OCI-LY1 (cell line): ENCODE measurements around the gene BTBD3.

Experiments
- H2AFZ ChIP-seq: fragments of 200-600 bp; sonication (generic), shearing (Covaris generic); 2 replicates; pipeline ENCODE4 v1.6.0; 2014; ENCODE audit warnings: antibody characterized with exemption, mild to moderate bottlenecking, low read length
- H3F3A ChIP-seq: fragments of 200-600 bp; sonication (generic), shearing (Covaris generic); 2 replicates; pipeline ENCODE4 v1.6.0; 2014; ENCODE audit warnings: mild to moderate bottlenecking, antibody characterized with exemption, low read length, moderate library complexity; ENCODE audit not compliant: insufficient read depth
- H3K27ac ChIP-seq: fragments of 200-600 bp; sonication (generic); 2 replicates; pipeline ENCODE4 v1.5.1; 2014; ENCODE audit warnings: low read length, mixed run types, mild to moderate bottlenecking, low read depth; ENCODE audit not compliant: poor library complexity, severe bottlenecking
- H3K27me3 ChIP-seq: fragments of 200-600 bp; sonication (generic); 2 replicates; pipeline ENCODE4 v1.6.0; 2014; ENCODE audit warnings: antibody characterized with exemption, mild to moderate bottlenecking, low read length, moderate library complexity; ENCODE audit not compliant: insufficient read depth
- H3K36me3 ChIP-seq: fragments of 200-600 bp; sonication (generic); 2 replicates; pipeline ENCODE4 v1.6.1; 2014; ENCODE audit warnings: mild to moderate bottlenecking, antibody characterized with exemption, low read length, moderate library complexity, mixed read lengths; ENCODE audit not compliant: insufficient read depth
- H3K4me1 ChIP-seq: fragments of 200-600 bp; sonication (generic); 2 replicates; pipeline ENCODE4 v1.5.1; 2014; ENCODE audit warnings: mild to moderate bottlenecking, low read length, moderate library complexity; ENCODE audit not compliant: insufficient read depth, severe bottlenecking
- H3K4me2 ChIP-seq: fragments of 200-600 bp; sonication (generic), shearing (Covaris generic); 2 replicates; pipeline ENCODE4 v1.6.1; 2014; ENCODE audit warnings: low read length
- H3K4me3 ChIP-seq: fragments of 200-600 bp; sonication (generic); 2 replicates; pipeline ENCODE4 v1.5.1; 2014; ENCODE audit warnings: low read length, low read depth, mild to moderate bottlenecking, mixed read lengths; ENCODE audit not compliant: poor library complexity, severe bottlenecking
- H3K79me2 ChIP-seq: fragments of 200-600 bp; shearing (Covaris generic); 2 replicates; pipeline ENCODE4 v1.6.1; 2016; ENCODE audit warnings: mixed run types, low read length, mixed read lengths; ENCODE audit not compliant: insufficient read depth
- H3K9ac ChIP-seq: fragments of 200-600 bp; sonication (generic), shearing (Covaris generic); 2 replicates; pipeline ENCODE4 v1.6.1; 2014; ENCODE audit warnings: mild to moderate bottlenecking, low read length, mixed read lengths
- H3K9me2 ChIP-seq: fragments of 200-600 bp; sonication (generic), shearing (Covaris generic); 2 replicates; pipeline ENCODE4 v1.6.1; 2014; ENCODE audit warnings: low read depth, mild to moderate bottlenecking, low read length, mixed read lengths
- H3K9me3 ChIP-seq: fragments of 200-600 bp; shearing (Covaris generic); 2 replicates; pipeline ENCODE4 v1.6.1; 2014; ENCODE audit warnings: low read length, mixed read lengths
- H4K20me1 ChIP-seq: fragments of 200-600 bp; sonication (generic), shearing (Covaris generic); 2 replicates; pipeline ENCODE4 v1.6.0; 2016; ENCODE audit warnings: mild to moderate bottlenecking, low read length; ENCODE audit not compliant: insufficient read depth
- EZH2 ChIP-seq: fragments of 200-600 bp; sonication (generic), shearing (Covaris generic); IDR thresholded peaks from 2 replicates; pipeline ENCODE4 v1.8.0; 2017; ENCODE audit warnings: borderline replicate concordance, mixed run types, mild to moderate bottlenecking, antibody characterized with exemption, low read length, moderate library complexity, mixed read lengths
- TF ChIP-seq, protein P1 (sequence below): fragments of 200-600 bp; sonication (generic), shearing (Covaris generic); IDR thresholded peaks from 2 replicates; pipeline ENCODE4 v1.5.1; 2017; ENCODE audit warnings: mild to moderate bottlenecking, antibody characterized with exemption, low read length, moderate library complexity, mixed read lengths

The BTBD3 gene

DNA sequence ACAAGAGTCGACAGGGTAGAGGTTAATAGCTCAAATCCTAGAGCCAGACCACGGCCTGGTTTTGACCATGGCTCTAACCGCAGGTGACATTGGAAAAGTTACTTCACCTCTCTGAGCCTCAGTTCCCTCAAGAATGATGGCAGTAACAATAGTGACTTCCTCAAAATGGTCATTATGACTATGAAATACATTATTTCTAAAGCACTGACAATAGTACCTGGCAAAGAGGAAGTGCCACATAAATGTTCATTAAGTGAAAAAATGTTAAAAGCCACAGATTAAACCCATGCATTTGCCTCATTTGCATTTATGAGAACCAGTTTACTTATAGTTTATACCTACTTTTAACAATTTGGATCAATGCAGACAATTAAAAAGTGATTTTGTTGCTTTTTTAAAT is 12.3 kb downstream of the BTBD3 start:
- H3K9ac ChIP-seq = no peak overlapping the region
- H3K36me3 ChIP-seq = no peaks in the 10 kb centered on the region
- H3K27me3 ChIP-seq = no peaks in the 10 kb centered on the region
- H2AFZ ChIP-seq = no peak overlapping the region
- no peaks in the 10 kb centered on the region for H3F3A ChIP-seq
- no peaks in the 10 kb centered on the region for H3K9me2 ChIP-seq
- H3K4me1 ChIP-seq = no peaks in the 10 kb centered on the region
- no peak overlapping the region for H3K4me3 ChIP-seq
- no peaks in the 10 kb centered on the region for H4K20me1 ChIP-seq
- no peaks in the 10 kb centered on the region for H3K79me2 ChIP-seq
- no peak overlapping the region for H3K27ac ChIP-seq
- TF ChIP-seq EZH2 = no peak
- TF ChIP-seq, protein P1, sequence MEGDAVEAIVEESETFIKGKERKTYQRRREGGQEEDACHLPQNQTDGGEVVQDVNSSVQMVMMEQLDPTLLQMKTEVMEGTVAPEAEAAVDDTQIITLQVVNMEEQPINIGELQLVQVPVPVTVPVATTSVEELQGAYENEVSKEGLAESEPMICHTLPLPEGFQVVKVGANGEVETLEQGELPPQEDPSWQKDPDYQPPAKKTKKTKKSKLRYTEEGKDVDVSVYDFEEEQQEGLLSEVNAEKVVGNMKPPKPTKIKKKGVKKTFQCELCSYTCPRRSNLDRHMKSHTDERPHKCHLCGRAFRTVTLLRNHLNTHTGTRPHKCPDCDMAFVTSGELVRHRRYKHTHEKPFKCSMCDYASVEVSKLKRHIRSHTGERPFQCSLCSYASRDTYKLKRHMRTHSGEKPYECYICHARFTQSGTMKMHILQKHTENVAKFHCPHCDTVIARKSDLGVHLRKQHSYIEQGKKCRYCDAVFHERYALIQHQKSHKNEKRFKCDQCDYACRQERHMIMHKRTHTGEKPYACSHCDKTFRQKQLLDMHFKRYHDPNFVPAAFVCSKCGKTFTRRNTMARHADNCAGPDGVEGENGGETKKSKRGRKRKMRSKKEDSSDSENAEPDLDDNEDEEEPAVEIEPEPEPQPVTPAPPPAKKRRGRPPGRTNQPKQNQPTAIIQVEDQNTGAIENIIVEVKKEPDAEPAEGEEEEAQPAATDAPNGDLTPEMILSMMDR = no peak
- H3K4me2 ChIP-seq = no peak overlapping the region
- no peaks in the 10 kb centered on the region for H3K9me3 ChIP-seq

DNA sequence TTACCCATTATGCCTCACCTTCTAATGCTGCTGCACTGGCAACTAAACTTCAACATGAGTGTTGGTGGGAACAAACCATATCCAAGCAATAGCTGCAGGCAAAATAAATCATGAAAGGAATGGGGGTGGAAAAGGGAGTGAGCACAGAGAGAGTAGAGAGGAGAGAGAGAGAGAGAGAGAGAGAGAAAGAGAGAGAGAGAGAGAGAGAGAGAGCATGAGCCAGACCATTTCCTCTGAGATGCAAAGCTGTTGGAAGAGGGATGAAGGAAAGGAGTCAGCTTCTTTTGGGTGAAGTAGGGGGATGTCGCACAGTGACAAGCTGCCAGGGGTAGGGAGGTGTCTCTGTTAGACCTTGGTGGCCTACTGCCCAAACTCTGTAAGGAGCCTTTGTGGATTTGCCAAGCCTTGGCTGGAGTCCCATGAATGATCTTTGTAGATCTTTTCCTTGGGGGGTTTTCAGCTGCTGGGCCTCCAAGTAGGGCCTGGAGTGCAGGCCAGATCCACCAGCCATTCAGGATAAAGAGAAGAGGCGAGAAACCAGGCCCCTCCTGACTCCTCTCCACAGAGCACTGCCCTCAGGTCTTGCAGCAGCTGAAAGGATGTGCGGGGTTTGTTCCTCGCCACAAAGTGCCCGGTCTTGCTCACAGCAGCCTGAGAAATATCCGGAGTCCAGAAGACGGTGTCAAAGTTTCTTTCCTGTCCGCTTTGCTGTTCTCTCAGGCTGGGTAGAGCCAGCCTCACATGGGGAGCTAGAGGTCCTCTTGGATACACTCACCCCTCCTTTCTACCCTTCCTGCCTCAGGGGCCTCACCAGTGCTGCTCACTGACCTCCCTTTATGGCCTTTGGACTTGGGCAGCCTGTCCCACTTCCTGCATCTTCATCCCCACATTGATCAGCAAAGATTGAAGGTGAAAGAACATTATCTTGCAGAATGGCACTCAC is 17.8 kb downstream of the BTBD3 start:
- Histone ChIP-seq H3F3A (no peaks in the 10 kb centered on the region), H3K36me3 (no peaks in the 10 kb centered on the region), H3K4me3 (no peak overlapping the region), H3K9me3 (no peaks in the 10 kb centered on the region), H3K27ac (no peak overlapping the region), H3K79me2 (no peaks in the 10 kb centered on the region), H3K27me3 (no peaks in the 10 kb centered on the region), H3K9me2 (no peaks in the 10 kb centered on the region), H3K4me1 (no peaks in the 10 kb centered on the region), H4K20me1 (no peaks in the 10 kb centered on the region), H3K4me2 (no peak overlapping the region), H3K9ac (no peak overlapping the region), H2AFZ (no peak overlapping the region)
- TF ChIP-seq, protein P1 = no peak
- no peak for TF ChIP-seq EZH2

DNA sequence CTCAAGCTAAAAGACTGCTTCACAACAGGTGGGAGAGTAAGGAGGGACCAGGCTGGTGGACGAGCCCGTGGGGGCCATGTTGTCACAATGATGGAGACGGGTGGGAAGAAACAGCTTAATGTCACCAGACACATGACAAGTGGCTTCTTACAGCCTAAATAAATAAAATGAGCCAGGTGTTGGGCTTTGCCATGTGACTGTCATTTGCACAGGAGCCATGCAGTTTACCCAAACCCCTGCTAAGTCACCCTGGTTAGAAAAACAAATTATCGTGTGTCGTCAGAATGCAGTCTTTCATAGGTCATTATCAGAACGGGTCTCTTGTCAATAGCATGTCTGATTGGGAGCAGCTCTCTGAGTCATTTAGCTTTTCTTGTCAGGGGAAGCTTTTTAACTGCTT is 18.5 kb downstream of the BTBD3 start:
- no peaks in the 10 kb centered on the region for H3K27me3 ChIP-seq
- H3F3A ChIP-seq = no peaks in the 10 kb centered on the region
- H3K9ac ChIP-seq = no peak overlapping the region
- no peaks in the 10 kb centered on the region for H3K36me3 ChIP-seq
- no peak for TF ChIP-seq EZH2
- TF ChIP-seq, protein P1 = no peak
- H3K27ac ChIP-seq = no peak overlapping the region
- H2AFZ ChIP-seq = no peak overlapping the region
- no peak overlapping the region for H3K4me3 ChIP-seq
- no peaks in the 10 kb centered on the region for H4K20me1 ChIP-seq
- no peaks in the 10 kb centered on the region for H3K9me3 ChIP-seq
- H3K4me1 ChIP-seq = no peaks in the 10 kb centered on the region
- no peaks in the 10 kb centered on the region for H3K79me2 ChIP-seq
- H3K4me2 ChIP-seq = no peak overlapping the region
- H3K9me2 ChIP-seq = no peaks in the 10 kb centered on the region
